AG04450 (cell line): Measurements from ENCODE around the gene PAM. TPM values are rescaled to one million over a fixed set of nuclear protein-coding genes. Genes with fewer than 3 reads are reported as not detected.
"Not testable (repeated sequence)": the region's sequence is repeated elsewhere in the genome, so short reads cannot be mapped to it uniquely, and the experiment has no call there.

Source experiments
- CTCF ChIA-PET: fragments of 300-600, 350-600 bp; formaldehyde crosslinking; extraction: SDS; loops from one replicate; lab custom pipeline; 2022; ENCODE audit warnings: antibody characterized with exemption, inconsistent platforms; lab: Charles Lee
- POLR2A ChIA-PET: fragments of 350-600 bp; formaldehyde crosslinking; extraction: SDS; loops from one replicate; lab custom pipeline; 2021; ENCODE audit warnings: antibody characterized with exemption, inconsistent platforms; lab: Yijun Ruan, JAX
- DNase-seq: peaks from one replicate; pipeline ENCODE4 v3.0.0-alpha.2; 2011; ENCODE audit warnings: low read depth, low spot score
- H3K27ac ChIP-seq: one replicate; pipeline ENCODE4 v1.5.1; 2012; ENCODE audit warnings: low read depth, low read length, control low read depth
- H3K27me3 ChIP-seq: one replicate; pipeline ENCODE4 v1.6.0; 2012; ENCODE audit warnings: low read length; ENCODE audit not compliant: control insufficient read depth, insufficient read depth
- H3K4me3 ChIP-seq: 2 replicates; pipeline ENCODE4 v1.5.1; 2011; ENCODE audit warnings: mild to moderate bottlenecking, low read depth, low read length, control low read depth
- H3K9me3 ChIP-seq: 2 replicates; pipeline ENCODE4 v1.5.1; 2012; ENCODE audit warnings: low read length; ENCODE audit not compliant: control insufficient read depth, insufficient read depth
- CTCF ChIP-seq: IDR thresholded peaks from 2 replicates; pipeline ENCODE4 v1.5.1; 2011; ENCODE audit warnings: low read depth, low read length, control low read depth, inconsistent platforms
- polyA plus RNA-seq: library from polyadenylated mRNA; depleted of rRNA; stranded (reverse); fragments of >200 nt; gene quantifications from 2 replicates; pipeline ENCODE4 v1.2.3, GENCODE V29; 2011

The PAM gene
- polyA plus RNA-seq, 1 experiment: 307 TPM

GRCh38 chr5:103041071-103041676 is 286.1 kb downstream of the PAM start:
- POLR2A ChIA-PET: no interaction called here
- DNase-seq: peak; percentile 10
- H3K27ac ChIP-seq: no peak overlapping the region
- no peak overlapping the region for H3K4me3 ChIP-seq
- no peaks in the 10 kb centered on the region for H3K9me3 ChIP-seq
- CTCF ChIA-PET: interaction anchor here (0.6 to 4.0 kb wide), 11 partner anchors 17 to 505 kb away, joined by 3 to 40 read pairs (median 3); no protein-coding TSS in a partner anchor
- no peaks in the 10 kb centered on the region for H3K27me3 ChIP-seq
- TF ChIP-seq CTCF: peak; percentile 56

- H3K27ac ChIP-seq, H3K27me3 ChIP-seq, POLR2A ChIA-PET, H3K9me3 ChIP-seq, DNase-seq, H3K4me3 ChIP-seq: not testable (repeated sequence)
- CTCF ChIA-PET: interaction anchor here (2.1 kb wide), 1 partner anchor 366 kb away, joined by 5 read pairs; no protein-coding TSS in a partner anchor
Observed at GRCh38 chr5:103046706-103047105, 291.6 kb downstream of the PAM start.

- Histone ChIP-seq H3K27ac (no peak overlapping the region), H3K4me3 (no peak overlapping the region), H3K27me3 (no peaks in the 10 kb centered on the region), H3K9me3 (no peaks in the 10 kb centered on the region)
- no peak for TF ChIP-seq CTCF
- ChIA-PET POLR2A (no interaction called here), CTCF (interaction anchor here (2.5 kb wide), 1 partner anchor 26 kb away, joined by 6 read pairs; no protein-coding TSS in a partner anchor)
- DNase-seq: no peak
Observed at GRCh38 chr5:103057208-103058130, 302.4 kb downstream of the PAM start.

GRCh38 chr5:103059525-103059924 is 304.4 kb downstream of the PAM start:
- ChIA-PET CTCF (no interaction called here), POLR2A (no interaction called here)
- H3K9me3 ChIP-seq: no peaks in the 10 kb centered on the region
- no peak overlapping the region for H3K4me3 ChIP-seq
- no peaks in the 10 kb centered on the region for H3K27me3 ChIP-seq
- H3K27ac ChIP-seq: no peak overlapping the region
- DNase-seq: no peak
- TF ChIP-seq CTCF: no peak

GRCh38 chr5:103060424-103060954 is 305.4 kb downstream of the PAM start:
- H3K4me3 ChIP-seq: no peak overlapping the region
- no peaks in the 10 kb centered on the region for H3K27me3 ChIP-seq
- CTCF ChIA-PET: no interaction called here
- no peak for TF ChIP-seq CTCF
- no peak overlapping the region for H3K27ac ChIP-seq
- POLR2A ChIA-PET: no interaction called here
- DNase-seq: no peak
- H3K9me3 ChIP-seq: no peaks in the 10 kb centered on the region
